HEK293T (cell line): ENCODE results near the gene PXDN.

ENCODE experiments used
- CTCF ChIA-PET: fragments of 350-600 bp; formaldehyde crosslinking; extraction: SDS; loops from one replicate; lab custom pipeline; 2021; ENCODE audit warnings: antibody characterized with exemption, inconsistent platforms; lab: Yijun Ruan, JAX
- POLR2A ChIA-PET: fragments of 350-600 bp; formaldehyde crosslinking; extraction: SDS; loops from one replicate; lab custom pipeline; 2020; ENCODE audit warnings: antibody characterized with exemption, inconsistent platforms; lab: Yijun Ruan, JAX
- DNase-seq: peaks from one replicate; pipeline ENCODE4 v3.0.0; 2012; ENCODE audit warnings: mixed read lengths; ENCODE audit errors: extremely low spot score
- ARNT ChIP-seq: fragments of 450-650 bp; IDR thresholded peaks from 2 replicates; pipeline ENCODE4 v1.6.1; 2017; ENCODE audit warnings: mild to moderate bottlenecking
- BHLHE40 ChIP-seq: fragments of 450-650 bp; IDR thresholded peaks from 2 replicates; pipeline ENCODE4 v1.6.1; 2016; ENCODE audit warnings: mild to moderate bottlenecking, moderate library complexity, borderline replicate concordance
- CTBP1 ChIP-seq: fragments of 450-650 bp; IDR thresholded peaks from 2 replicates; pipeline ENCODE4 v1.6.1; 2016; ENCODE audit warnings: borderline replicate concordance
- ELF4 ChIP-seq: fragments of 450-650 bp; IDR thresholded peaks from 2 replicates; pipeline ENCODE4 v1.6.1; 2017; ENCODE audit warnings: antibody characterized with exemption
- FOXA1 ChIP-seq: fragments of 450-650 bp; IDR thresholded peaks from 2 replicates; pipeline ENCODE4 v1.6.1; 2016; ENCODE audit warnings: mild to moderate bottlenecking
- FOXK2 ChIP-seq: fragments of 450-650 bp; IDR thresholded peaks from 2 replicates; pipeline ENCODE4 v1.6.1; 2016; ENCODE audit warnings: mild to moderate bottlenecking
- FOXM1 ChIP-seq: fragments of 450-650 bp; IDR thresholded peaks from 2 replicates; pipeline ENCODE4 v1.6.1; 2017; ENCODE audit warnings: mild to moderate bottlenecking, borderline replicate concordance
- HDGF ChIP-seq: fragments of 450-650 bp; IDR thresholded peaks from 2 replicates; pipeline ENCODE4 v1.6.1; 2017; ENCODE audit warnings: antibody characterized with exemption, borderline replicate concordance
- L3MBTL2 ChIP-seq: fragments of 450-650 bp; conservative IDR thresholded peaks from 2 replicates; pipeline ENCODE4 v1.6.1; 2016; ENCODE audit warnings: mild to moderate bottlenecking
- LEF1 ChIP-seq: fragments of 450-650 bp; IDR thresholded peaks from 2 replicates; pipeline ENCODE4 v1.6.1; 2017; ENCODE audit warnings: mild to moderate bottlenecking, borderline replicate concordance
- NFRKB ChIP-seq: fragments of 450-650 bp; IDR thresholded peaks from 2 replicates; pipeline ENCODE4 v1.6.1; 2016; ENCODE audit warnings: mild to moderate bottlenecking, moderate library complexity
- SP1 ChIP-seq: fragments of 450-650 bp; IDR thresholded peaks from 2 replicates; pipeline ENCODE4 v1.6.1; 2017
- SUZ12 ChIP-seq: fragments of 450-650 bp; IDR thresholded peaks from 2 replicates; pipeline ENCODE4 v1.6.1; 2016; ENCODE audit warnings: mild to moderate bottlenecking
- TARDBP ChIP-seq: fragments of 450-650 bp; IDR thresholded peaks from 2 replicates; pipeline ENCODE4 v1.6.1; 2016
- ZNF384 ChIP-seq: fragments of 450-650 bp; IDR thresholded peaks from 2 replicates; pipeline ENCODE4 v1.6.1; 2016
- TF ChIP-seq, protein P1 (sequence below): fragments of 450-650 bp; IDR thresholded peaks from 2 replicates; pipeline ENCODE4 v1.6.1; 2016

Gene PXDN

DNA sequence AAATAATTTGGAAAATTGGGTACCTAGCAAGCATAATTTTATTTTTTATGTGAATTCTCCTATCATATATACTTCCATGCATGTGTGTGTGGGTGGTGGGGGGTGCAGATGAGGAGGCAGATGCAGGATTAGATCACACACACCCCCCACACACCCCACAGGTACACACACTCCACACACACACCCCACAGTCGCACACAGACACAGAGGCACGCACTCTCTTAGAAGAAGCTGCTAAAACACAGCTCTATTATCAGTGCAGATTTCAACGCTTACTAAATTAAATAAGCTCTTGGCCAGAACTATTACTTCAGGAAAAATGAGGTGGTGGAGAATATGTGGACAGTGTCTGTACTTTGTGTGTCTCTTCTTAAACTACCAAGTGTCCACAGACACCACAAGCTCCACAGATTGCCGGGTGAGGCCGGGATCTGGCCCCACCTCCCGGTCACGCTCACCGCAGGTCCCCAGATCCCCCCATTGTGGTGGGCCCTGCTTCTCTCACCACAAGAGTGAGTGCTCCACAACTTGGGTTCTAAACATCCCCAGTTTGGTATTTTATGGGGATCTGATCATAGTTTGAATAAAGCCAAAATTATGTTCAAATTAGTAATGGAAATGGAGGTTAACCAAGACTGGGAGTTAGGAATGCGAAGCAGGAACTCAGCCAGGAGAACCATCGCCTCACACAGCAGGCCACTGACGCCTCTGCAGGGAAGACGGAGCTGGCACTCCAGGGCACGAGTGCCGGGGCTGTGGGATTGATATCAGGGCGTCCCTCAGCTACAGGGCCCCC, 102.1 kb downstream of the PXDN start:
- TF ChIP-seq LEF1 (no peak), CTBP1 (no peak), ELF4 (no peak), HDGF (no peak)
- ChIA-PET POLR2A (no interaction called here), CTCF (no interaction called here)
- DNase-seq = no peak

DNA sequence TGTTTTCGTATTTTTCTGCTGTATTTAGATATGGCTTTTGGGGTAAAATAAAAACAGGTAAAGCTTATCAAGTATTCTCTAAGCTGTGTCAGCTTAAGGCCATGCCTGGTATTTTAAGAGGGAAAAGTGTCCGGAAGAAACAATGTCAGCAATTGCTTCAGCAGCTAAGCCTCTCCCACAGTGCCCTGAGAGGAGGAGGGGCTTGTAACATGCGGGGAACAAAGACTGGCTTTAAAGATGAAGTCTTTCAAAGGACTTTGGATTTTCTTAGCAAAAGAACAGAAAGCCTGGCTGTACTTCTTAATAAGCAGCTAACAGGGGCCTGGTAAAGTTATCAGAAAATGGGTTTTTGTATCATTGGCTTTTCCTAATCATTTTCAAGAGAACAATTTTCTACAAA, 102.8 kb downstream of the PXDN start:
- POLR2A ChIA-PET = no interaction called here
- no peak for DNase-seq
- TF ChIP-seq CTBP1 (no peak), FOXK2 (no peak), BHLHE40 (no peak)
- CTCF ChIA-PET = no interaction called here

DNA sequence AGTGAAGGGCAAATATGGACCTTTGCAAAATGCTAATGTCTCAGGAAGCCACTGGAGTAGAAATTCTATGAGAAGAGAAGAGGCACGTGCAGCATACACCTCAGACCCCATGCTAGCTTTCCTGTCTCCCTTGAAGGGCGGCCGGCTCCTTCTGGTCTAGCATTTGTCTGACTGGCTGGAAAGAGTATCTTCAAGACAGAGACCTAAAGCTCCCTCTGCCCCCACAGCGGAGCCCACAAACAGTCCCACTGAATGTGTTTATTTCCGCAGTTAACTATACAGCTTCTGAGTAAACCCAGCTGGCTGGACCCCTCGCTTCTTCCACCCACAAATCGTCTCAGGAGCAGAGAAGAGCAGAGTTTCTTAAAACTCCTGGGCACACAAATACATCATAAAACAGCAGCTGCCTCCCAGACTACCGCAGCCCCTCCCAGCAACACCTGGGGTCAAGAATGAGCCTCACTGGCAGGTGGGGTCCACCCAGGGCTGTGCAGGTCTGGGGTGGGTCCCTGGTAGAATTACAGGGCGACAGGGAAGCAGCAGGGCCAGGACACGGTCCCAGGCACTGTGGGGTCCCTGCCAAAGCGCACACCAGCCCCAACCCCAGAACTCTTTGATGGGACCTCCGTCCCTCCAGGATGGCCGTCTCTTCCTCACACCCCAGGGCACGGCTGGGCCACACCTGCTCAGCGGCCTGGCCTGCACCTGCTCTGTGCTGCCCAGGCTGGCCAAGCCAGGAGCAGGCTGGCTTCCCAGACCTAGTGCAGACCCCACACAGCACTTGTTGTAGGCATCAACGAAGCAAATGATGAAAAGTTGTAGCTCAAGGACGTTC, 103.8 kb downstream of the PXDN start:
- TF ChIP-seq ELF4 (no peak), HDGF (no peak)
- no peak for DNase-seq
- ChIA-PET CTCF (no interaction called here), POLR2A (no interaction called here)

DNA sequence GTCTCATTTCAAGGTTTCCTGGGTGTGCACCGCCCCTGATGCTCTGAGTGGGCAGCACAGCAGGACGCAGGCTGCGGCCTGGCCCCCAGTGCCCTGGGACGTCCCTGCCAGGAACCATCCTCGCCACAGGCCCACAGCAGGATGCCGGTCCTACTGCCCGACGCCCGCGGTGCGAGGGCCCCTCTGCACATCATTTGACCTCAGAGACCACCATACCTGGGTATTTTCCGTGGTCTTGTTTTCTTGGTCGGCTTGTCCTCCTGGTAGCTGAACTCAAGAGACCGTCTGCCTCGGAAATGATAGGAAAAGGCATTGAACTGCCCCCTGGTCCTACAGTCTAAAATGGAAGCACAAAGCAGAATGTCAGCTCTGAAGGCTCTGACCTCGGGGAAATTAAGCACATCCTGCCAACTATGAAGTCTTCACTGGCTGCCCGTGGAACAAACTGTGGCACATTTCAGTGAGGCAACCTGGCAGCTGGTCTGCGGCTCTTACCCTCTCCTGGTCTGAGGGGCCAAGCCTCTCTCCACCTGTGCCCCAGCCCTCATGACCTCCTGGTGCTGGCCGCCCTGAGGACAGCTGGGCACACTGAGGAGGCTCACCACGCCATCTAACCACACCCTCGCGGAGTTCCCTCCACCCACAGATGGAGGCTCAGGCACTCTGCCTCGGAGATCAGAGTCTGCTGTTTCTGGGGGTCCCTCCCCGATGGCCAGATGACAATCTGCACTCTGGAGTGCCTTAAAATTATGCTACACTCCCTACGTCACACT, 105.0 kb downstream of the PXDN start:
- ChIA-PET POLR2A (no interaction called here), CTCF (no interaction called here)
- DNase-seq = no peak
- no peak for TF ChIP-seq TARDBP

DNA sequence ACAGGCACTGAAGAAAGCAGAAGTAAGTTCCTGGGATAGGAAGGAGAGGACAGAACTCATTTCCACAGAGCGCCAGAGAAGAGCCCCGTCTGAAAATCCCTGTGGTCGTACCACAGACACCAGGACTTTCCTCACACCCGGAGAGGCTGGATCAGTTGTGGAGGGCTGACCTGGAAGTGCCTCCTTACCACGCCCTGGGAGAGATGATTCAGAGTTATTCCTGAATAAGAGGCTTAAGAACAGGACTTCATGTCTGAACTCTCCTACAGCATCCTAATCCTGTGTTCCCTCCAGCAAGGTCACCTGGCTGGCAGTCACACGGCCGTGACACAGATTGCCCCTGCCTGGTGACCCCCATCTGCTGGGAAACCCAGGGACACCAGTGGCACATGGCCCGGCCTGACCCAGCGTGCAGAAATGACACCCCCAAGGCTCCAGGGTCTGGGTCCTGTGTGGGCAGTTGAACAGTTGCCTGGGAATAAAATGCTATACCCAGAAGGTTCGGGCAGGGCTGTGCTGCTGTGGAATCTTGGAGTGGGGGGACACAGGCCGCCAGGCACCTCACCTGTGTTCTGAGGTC, 105.9 kb downstream of the PXDN start:
- DNase-seq = no peak
- TF ChIP-seq ZNF384 (no peak), SP1 (no peak), SUZ12 (no peak), FOXA1 (no peak), FOXK2 (no peak), LEF1 (no peak), L3MBTL2 (no peak), HDGF (no peak), NFRKB (no peak)
- TF ChIP-seq, protein P1, sequence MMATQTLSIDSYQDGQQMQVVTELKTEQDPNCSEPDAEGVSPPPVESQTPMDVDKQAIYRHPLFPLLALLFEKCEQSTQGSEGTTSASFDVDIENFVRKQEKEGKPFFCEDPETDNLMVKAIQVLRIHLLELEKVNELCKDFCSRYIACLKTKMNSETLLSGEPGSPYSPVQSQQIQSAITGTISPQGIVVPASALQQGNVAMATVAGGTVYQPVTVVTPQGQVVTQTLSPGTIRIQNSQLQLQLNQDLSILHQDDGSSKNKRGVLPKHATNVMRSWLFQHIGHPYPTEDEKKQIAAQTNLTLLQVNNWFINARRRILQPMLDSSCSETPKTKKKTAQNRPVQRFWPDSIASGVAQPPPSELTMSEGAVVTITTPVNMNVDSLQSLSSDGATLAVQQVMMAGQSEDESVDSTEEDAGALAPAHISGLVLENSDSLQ = no peak
- CTCF ChIA-PET = no interaction called here
- POLR2A ChIA-PET = no interaction called here

DNA sequence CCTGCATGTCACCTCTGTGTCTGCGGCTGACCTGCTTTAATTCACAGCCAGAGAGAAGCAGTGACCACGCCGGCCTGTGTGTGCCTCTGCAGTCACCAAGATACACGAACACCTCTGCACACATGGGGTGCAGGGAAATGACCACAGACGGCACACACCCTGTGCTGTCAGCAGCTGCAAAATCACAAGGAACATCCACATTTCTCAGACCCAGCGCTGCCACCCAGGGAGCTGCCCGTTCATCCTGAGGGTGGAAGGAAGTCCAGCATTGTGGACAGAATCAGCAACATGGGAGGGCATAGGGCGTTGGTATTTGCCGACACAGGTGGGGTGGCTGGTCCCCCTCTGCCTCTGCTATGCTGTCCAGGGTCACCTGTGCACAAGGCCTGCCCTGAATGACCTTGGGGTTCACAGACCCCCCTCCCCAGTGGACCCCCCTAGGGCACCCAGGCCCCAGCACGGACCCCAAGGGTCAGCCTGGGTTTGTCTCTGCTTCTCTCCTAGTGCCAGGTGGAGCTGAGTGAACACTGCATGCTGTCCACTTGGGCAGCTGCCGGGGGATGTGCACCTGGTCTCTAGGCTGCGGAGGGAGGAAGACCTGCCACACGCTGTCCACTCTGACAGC, 107.4 kb downstream of the PXDN start:
- TF ChIP-seq, protein P1 = no peak
- no peak for TF ChIP-seq LEF1
- no peak for TF ChIP-seq TARDBP
- no peak for TF ChIP-seq CTBP1
- no peak for TF ChIP-seq ARNT
- no peak for TF ChIP-seq FOXM1
- no peak for TF ChIP-seq L3MBTL2
- TF ChIP-seq ELF4 = no peak
- TF ChIP-seq SP1 = no peak
- no peak for TF ChIP-seq BHLHE40
- TF ChIP-seq SUZ12 = no peak
- ChIA-PET CTCF (no interaction called here), POLR2A (interaction anchor here (0.6 kb wide), 1 partner anchor 273 kb away, joined by 3 read pairs; no protein-coding TSS in a partner anchor)
- DNase-seq = no peak

DNA sequence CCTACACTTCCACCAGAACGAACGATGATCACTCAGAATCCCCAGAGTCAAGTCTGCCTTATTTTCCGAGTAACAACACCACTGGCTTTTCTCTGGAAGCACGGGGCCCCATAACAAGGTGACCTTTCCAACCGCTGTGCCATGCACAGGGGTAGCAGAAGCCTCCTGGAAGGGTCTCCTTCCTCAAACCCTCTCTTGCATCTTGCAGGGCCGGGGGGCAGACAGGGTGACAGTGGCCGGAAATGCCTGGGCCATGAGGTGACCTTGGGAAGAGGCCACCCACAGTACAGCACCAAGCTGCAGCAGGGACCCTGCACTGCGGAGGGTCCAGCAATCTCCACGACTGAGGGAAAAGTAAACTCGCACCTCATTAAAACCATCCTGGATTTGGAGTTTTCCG, 108.5 kb downstream of the PXDN start:
- ChIA-PET CTCF (no interaction called here), POLR2A (no interaction called here)
- TF ChIP-seq CTBP1 (no peak), ARNT (no peak), LEF1 (no peak), BHLHE40 (no peak), TARDBP (no peak), SP1 (no peak), HDGF (no peak), L3MBTL2 (no peak), ELF4 (no peak), FOXA1 (no peak)
- TF ChIP-seq, protein P1 = no peak
- no peak for DNase-seq
